ENCODE measurements around the gene TRPV2.
"Not testable (repeated sequence)": the region's sequence is repeated elsewhere in the genome, so short reads cannot be mapped to it uniquely, and the experiment has no call there.

The TRPV2 gene

DNA sequence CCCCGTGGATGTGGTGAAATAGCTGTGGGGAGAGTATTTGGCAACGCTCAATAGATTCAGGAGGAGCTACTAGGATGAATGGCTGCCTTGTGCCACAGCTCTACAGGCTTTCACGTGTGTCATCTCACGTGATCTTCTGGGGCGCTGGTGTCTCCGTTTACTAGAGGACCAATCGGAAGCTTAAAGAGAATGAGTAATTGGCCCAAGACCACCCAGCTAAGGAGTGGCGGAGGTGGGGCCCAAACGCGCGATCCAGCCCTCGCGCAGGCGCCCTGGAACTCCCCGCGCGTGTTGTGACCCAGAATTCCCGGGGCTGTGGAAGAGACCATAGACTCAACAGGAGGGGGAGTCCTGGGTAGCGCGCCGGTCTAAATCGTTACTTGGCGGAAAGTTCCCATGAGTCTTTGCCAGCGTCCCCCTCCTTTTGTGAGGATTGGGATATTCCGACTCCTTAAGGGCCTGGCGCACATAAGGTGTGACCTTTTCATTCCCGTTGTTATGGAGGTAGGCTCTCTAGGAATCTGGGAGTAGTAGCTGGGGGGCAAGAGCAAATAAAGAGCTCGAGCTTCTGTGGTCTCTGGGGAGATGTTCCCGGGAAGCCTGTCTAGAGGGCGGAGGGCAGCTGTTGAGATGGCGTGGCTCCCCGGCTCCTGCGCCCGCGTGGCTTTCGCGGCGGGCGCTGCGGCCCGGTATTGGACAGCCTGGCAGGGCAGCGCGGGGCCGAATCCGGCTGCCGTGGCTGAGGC lies 23.4 kb downstream of the TRPV2 start:
- peak; percentile 99 for DNase-seq

DNA sequence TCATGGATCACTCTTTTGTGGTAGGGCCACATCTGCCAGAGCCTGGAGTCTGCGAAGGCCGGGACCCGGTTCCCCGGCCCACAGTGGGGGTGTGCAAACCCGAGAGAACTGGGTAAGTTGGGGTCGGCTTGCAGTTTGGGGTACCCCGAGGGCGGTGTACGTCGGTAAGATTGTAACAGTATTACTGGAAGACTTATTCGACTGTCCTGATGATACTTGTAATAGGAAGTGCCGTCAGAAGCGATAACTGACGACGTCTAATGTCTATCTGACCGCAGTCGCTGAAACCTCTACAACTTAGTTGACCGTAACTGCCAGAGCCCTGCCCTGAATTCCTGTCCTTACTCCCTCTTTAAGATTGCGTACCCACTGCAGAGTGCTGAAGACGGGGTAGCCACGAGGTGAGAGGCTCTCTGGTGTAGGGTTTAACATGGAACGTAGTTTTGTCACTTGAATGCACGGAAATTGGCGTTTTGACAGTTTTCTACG lies 24.0 kb downstream of the TRPV2 start:
- DNase-seq = peak; percentile 24

DNA sequence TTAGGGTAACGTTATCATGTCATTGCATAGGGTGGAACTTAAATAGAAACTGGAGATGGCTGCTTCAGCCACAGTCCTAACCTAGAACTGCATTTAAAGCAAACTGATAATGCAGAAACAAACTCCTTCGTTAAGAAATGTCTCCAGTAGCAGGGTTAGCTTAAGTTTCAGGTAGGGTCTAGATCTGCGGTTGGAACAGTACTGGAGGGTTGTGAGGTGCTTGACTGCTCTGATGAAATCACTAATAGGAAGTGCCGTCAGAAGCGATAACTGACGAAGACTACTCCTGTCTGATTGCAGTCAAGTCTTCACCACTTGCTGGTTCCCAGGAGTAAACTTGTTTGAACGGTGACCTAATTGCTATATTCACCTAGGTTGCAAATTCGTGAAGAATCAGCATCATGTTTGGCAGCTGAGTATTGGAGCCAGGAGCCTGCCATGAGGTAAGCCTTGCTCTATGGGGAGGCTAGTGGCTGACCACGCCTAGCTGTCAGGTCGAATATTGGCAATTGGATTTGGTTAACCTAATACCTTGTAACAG lies 24.5 kb downstream of the TRPV2 start:
- DNase-seq = peak; percentile 50

DNA sequence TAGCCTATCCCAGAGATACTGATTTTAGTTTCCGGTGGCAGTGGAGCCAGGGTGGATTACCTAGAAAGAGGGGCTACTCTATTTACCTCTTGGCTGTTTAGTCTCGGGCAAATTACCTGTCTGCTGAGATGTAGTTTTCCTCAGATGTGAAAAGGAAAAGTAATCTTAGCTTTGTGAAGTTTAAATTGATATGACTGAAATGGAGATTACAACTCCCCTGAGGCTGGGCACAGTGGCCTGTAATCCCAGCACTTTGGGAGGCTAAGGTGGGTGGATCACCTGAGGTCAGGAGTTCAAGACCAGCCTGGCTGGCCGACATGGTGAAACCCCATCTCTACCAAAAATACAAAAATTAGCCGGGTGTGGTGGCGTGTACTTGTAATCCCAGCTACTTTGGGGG lies 25.0 kb downstream of the TRPV2 start:
- not testable (repeated sequence) for DNase-seq

DNA sequence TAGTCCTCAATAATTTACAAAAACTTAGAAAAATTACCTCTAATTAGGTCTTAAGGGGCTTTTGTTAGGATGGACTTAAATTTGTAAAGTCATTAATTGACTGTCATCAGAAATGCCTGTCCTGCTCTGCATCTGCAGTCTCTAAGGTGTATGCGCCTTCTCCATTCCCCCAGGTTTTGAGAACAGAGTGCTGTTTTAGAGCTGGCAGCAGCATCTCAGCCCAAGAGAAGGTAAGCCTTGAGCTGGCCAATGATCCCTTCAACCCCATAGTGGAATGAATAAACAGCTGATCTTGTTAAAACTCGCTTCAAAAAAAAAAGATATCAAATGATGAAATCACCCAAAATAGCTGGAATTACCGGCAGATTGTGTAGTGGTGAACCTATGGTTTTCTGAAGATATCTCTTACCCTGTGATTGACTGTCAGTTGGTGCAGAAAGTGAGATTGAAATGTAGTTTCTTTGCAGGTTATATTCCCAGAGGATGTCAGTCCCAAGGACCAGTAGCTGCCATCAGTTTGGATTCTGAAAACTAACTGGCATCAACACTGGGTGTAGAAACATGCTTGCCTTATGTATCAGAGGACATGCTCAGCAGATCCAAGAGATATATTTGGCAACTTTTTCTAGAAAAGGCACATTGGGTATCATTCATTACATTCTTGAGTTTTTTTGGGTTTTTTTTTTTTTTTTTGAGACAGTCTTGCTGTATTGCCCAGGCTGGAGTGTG lies 25.7 kb downstream of the TRPV2 start:
- no peak for DNase-seq

DNA sequence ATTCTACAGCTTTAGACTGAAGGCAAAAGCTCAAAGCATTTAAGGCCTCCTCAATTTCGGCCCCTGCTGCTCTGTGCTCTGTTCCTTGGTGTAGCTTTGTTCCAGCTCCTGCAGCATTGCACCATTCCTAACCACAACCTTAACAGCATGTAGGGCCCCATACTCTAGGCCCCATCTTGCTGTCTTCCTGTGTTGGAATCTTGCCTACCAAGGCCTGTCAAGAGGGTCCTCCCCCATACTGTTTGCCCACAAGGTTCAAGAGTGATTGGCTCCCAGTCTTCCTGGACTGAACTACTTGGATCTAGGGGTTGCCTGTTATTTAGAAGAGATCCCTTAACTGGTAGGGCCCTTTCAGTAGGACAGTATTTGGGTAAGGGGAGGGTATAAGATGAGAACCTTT lies 26.8 kb downstream of the TRPV2 start:
- DNase-seq = no peak

DNA sequence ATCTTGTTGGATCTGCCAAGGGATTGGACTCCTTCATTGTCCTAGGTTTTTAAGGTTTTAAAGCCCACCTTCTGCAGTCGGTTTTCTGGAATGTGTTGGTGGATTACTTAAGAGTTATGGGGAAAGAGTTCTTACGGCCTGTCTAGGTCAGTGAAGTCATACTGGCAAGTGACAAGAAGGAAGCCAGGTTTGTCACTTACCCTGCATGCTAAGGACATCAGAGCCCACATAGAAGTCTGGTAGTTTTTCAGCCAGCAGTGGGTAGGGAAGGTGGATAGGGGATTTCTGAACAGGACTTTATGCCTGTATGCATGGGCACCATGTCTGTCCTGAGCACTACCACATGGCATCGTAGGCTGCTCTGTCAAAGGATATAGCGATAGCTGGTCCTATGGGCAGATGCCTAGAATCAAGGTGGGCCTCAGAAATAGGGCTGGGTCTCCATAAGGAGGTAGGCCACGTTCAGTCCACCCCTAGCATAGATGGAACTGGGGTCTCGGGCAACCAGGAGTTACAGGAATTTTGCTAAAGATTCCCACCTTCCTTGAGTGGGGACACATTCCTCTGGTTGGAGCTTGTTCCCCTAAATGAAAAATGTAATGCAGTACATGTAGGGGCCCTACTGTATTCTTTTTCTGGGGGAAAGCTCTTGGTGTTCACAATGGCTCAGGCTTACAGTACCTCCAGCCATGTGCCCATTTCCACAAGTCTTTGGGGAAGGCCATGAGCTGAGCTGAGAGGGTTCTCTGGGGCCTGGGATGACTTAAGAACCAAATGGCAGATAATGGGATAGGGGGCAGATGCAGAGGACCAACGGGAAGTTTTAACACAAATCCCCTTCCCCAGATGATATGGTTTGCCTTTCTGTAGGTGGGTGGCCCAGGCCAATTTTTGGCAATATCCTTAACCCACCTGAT lies 27.5 kb downstream of the TRPV2 start:
- no peak for DNase-seq

DNA sequence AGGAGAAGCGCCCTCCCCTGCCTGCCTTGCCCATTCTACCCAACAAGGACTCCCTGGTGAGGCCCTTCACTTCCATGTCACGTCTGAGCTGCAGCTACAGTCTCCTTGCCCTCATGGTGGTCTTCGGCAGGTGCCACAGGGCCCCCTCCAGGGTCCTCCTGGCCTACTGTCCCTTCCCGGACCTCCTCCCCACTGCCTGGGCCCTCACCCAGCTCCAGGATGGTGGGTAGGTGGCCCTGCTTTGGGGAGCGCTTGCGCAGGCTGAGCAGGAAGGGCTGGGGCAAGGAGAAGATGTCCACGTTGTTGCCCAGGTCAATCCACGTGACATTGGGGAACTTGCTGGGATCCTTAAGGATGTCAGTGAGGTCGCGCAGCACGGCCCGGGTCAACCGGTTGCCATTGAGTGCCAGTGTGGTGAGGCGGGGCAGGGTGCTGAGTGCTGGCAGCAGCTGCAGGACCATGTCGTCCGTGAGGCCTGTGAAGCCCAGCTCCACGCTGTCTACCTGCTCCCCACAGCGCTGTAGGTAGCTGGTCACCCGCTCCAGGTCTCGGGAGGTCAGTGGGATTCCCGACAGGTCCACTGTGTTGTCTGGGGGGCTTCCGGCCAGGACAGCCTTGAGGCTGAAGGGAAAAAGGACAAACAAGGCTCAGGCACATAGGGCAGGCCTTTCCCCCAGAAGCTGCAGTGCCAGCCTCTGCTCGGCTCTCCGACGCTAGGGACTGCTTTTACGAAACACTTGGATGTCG lies 28.3 kb downstream of the TRPV2 start:
- no peak for DNase-seq

DNA sequence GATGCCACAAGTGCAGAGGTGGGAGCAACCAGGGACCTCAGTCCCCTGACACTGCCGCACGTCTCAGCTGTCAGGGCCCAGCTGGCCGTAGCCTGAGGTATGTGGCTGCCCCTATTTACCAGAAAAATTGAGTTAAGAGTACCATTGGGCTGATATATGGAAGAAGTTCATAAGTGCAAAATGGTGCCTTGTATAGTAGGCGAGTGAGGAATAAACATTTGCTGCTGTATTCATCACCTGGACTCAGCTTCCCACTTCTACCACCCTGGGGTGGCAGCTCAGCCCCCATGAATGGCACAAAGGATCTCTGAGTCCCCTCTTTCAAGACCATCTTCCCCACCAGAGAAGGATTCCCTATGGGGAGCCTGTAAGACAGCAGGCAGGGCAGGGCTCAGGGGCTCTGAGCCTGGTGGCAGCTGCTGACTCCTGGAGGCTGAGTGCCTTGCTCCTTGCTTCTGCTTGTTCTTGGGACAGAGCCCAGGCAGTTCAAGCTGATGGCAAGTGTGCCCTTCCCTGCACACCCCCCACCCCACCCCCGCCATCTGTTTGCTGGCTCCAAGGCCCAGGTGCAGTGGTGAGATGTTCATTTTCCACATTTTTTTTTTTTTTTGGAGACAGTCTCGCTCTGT lies 29.0 kb downstream of the TRPV2 start:
- DNase-seq = no peak

DNA sequence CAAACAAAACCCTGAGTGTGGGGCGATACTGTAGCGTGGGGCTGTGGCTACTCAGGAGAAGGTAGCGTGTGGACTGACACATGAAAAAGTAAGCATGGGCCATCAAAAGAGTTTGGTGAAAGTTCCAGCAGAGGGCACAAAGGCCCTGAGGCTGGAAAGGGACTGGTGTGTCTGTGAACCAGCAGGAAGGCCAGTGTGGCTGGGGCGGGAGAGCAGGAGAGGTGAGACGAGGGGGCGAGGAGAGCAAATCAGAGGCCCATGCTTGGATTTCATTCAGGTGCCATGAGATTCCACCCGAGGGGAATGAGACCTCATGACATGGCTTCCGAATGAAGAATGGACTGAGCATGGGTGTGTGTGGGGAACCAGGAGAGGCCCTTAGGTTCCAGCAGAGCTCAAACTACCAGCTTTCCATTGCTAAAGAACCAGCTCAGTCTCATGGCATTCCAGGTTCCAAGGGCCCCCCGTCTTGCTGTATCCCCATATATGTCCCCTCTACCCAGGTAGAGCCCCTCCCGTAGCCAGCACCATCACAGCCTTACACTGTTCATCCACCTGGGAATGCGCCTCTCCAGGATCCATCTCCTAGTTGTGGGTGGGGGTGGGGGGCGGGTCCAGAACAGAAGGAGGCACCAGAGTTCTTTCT lies 31.1 kb downstream of the TRPV2 start:
- DNase-seq = no peak

DNA sequence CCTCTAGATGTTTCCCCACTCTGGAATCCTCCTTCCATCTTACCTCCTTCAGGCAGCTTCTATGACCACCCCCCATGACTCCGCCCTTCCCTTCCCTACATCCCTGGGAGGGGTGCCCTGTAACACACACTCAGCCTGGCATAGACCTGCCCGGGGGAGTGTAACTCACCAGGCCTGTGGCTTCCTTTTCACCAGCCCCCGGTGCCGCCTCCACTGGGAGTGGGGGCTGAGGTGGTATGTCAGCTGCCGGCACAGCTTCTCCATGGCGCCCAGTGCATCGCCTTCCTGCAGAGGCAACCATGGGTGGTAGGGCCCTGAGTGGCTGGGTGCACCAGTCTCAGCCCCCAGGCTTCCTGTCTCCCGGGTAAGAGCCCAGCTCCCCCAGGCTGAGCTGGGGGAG lies 32.3 kb downstream of the TRPV2 start:
- DNase-seq = no peak

DNA sequence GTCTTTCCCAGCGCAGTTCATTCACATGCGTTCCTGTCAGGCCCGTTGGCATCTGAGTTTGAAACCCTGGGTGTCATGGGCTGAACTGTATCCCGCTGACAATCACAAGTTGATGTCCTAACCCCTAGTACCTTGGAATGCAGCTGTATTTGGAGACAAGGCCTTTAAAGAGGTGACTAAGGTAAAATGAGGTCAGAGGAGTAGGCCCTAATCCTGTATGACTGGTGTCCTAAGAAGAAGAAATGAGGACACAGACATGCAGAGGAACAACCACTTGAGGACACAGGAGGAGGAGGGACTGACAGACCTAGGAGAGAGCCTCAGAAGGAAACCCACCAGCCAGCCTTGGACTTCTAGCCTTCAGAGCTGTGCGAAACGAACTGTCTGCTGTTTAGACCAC lies 33.1 kb downstream of the TRPV2 start:
- DNase-seq = no peak

DNA sequence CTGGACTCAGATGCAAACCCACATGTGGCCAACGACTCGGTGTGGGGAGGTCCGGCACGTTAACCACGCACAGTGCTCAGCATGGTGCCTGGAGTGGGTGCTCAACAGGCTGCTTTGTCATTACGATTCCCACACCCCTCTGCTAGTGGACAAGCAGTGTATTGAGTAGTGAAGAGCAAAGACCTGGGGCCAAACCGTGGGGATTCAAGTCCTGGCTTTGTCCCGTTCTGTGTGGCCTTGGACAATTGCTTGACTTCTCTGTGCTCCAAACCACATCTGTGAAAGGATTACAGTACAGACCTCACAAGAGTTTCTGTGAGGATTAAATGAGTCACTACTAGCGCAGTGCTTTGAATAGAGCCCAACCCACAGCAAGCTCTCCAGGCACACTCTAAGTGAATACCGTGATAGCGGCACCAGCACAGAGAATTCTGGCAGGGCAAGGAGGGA lies 33.8 kb downstream of the TRPV2 start:
- no peak for DNase-seq

DNA sequence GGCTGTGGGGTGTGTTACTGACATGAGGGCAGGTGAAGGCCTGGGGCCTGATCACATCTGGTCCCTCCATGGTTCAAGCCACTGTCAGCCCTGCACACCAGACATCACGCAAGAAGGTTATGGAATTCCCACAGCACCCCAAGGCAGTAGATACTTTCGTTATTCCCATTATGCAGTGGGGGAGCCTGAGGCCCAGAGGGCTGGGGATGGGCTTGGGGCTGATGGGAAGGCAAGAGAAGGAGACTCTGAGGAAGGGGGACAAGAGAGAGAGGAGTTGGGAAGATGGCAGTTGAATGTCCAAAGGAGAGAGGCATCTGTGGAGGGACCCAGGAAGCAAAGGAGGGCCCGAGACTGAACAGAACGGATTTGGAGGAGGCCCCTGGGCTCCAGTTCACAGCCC lies 34.7 kb downstream of the TRPV2 start:
- no peak for DNase-seq

DNA sequence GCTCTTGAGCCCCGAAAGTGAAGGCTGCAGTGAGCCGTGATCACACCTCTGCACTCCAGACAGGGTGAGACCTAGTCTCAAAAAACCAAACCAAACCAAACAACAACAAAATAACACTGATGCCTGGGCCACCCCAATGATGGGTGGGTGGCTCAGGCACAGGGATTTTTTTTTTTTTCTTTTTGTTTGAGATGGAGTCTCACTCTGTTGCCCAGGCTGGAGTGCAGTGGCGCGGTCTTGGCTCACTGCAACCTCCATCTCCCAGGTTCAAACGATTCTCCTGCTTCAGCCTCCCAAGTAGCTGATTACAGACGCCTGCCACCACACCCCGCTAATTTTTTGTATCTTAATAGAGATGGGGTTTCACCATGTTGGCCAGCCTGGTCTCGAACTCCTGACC lies 36.9 kb downstream of the TRPV2 start:
- DNase-seq = not testable (repeated sequence)

DNA sequence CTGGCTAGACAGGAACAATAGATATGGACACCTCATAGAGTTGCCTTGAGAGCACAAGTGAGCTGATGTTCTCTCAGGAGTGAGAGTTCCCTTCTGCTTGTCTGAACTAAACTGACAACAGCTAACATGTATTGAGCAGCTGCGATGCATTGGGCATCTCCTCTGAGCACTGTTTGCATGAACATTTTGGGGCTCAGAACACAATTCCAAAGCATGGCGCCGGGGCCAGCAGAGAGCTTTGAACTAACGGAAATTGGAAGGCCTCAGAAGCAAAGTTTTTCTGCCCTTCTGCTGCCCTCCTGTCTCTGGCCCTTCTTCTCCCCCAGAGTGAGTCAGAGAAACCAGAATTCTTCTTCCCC lies 38.1 kb downstream of the TRPV2 start:
- no peak for DNase-seq

DNA sequence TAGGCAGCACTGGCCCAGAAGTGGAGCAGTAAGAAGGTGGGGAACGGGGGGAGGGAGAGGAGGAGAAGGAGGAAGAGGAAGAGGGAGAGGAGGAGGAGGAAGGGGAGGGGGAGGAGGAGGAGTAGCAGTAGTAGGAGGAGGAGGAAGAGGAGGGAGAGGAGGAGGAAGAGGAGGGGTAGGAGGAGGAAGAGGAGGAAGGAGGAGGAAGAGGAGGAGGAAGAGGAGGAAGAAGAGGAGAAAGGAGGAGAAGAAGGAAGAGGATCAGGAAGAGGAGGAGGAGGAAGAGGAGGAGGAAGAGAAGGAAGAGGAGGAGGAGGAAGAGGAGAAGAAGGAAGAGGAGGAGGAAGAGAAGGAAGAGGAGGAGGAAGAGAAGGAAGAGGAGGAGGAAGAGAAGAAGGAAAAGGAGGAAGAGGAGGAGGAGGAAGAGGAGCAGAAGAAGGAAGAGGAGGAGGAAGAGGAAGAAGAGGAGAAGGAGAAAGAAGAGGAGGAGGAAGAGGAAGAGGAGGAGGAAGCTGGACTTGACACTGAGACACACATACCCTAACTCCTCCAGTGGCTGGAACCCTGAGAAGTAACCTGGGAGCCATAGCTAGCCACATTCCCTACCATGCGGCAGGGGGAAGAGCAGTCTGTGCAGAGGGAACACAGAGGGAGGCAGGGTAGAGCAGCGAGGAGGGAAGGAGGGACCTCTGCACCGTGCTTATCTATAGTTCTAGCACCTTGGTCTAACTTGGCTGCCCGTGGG lies 40.8 kb downstream of the TRPV2 start:
- no peak for DNase-seq

DNA sequence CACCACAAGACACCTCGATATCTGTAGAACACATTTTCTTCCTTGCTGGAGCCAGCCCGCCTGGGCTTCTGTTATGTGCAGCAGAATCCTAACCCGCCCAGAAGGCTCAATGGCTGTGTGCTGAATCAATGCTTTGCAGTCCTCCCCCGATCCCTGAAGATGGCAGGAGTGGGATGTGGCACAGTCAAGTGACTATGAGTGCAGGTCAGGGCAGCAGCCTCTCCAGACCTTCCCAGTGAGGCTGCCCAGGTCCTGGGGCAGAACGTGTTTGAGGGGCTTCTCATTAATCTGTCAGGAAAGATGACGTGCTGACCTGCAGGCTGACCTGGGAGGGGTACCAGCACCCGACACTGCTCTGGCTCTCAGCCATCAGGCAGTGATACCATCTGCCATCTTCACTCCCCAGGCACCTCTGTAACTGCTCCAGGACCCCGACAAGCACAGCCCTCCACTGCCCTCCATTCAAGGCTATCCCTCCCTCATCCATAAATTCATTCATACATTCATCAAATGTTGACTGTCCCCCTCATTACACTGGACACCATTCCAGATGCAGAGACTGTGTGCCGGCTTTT lies 41.5 kb downstream of the TRPV2 start:
- no peak for DNase-seq

DNA sequence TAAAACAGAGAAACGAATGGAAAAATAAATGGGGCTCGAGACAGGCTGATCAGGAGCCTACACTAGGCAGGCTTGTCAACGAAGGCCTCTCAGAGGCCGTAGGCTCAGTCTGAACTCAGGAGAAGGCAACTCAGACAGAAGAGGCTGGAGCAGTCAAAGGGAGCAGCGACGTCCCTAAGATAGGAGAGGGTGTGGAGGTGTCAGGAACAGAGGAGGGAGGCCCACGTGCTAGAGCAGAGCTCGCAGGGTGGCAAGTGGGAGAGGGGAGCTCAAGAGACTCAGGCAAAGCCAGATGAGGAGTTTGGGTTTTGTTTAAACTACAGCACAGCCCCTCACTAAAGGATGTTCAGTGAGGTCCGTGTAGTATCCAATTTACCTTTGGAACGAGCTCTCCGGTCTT lies 43.9 kb downstream of the TRPV2 start:
- DNase-seq = no peak

DNA sequence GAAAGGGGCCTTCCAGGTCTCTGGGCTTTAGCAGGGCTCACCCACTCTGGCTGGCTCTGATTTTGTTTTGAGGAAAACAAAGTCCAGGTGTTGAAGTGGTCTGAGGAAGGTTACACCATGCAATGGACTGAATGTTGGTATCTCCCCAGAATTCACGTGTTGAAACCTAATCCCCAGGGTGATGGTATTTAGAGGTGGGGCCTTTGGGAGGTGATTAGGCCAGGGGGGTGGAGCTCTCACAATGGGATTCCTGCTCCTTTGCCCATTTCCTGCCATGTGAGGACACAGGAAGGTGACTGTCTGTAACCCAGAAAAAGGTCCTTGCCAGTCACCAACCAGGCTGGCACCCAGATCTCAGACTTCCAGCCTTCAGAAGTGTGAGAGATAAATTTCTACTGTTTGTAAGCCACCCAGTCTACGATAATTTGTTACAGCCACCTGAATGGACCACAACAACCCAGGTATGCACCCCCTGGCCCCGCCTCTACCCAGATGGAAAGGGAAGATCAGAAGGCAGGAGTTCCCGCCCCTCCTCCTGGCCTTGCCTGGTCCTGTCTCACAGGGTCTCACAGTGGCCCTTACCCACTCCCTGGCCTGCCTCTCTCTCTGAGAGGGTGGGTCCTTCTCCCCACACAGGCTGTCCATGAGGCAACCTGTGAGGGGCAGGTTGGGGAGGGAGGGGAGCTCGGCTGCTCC lies 44.6 kb downstream of the TRPV2 start:
- no peak for DNase-seq

Data from CD4-positive, alpha-beta T cell treated with Interleukin-4 for 4 hours (primary cell).